Caco-2 (cell line): Measurements from ENCODE around the gene LRP8. TPM values are rescaled to one million over a fixed set of nuclear protein-coding genes. Genes with fewer than 3 reads are reported as not detected.
A peak's percentile ranks its signal among the peaks of the same experiment; 100 is the strongest.

Experiments used
- BruUV-seq: library from RNA; stranded (reverse); fragments of 400-500 nt; replicated peaks from 2 replicates; lab custom pipeline; 2021; lab: Mats Ljungman, UMichigan
- CTCF ChIA-PET: fragments of 300-600 bp; sonication (Branson Sonifier 250); formaldehyde crosslinking; loops from one replicate; lab custom pipeline; 2022; ENCODE audit warnings: antibody characterized with exemption; lab: Charles Lee
- POLR2A ChIA-PET: fragments of 300-600 bp; sonication (Branson Sonifier 250); formaldehyde crosslinking; loops from one replicate; lab custom pipeline; 2022; ENCODE audit warnings: antibody characterized with exemption; lab: Charles Lee
- DNase-seq, 2 experiments: peaks; one replicate each; pipeline versions ENCODE4 v3.0.0 to v3.0.0-alpha.2; 2020 to 2022
- H3K27me3 ChIP-seq: replicated peaks from 2 replicates; pipeline ENCODE4 v1.6.0; 2011; ENCODE audit warnings: low read length; ENCODE audit not compliant: control insufficient read depth, insufficient read depth
- H3K36me3 ChIP-seq: 2 replicates; pipeline ENCODE4 v1.5.1; 2011; ENCODE audit warnings: low read length; ENCODE audit not compliant: control insufficient read depth, insufficient read depth
- H3K4me1 ChIP-seq: fragments of 250-450 bp; sonication (Bioruptor Pico); 2 replicates; pipeline ENCODE4 v1.5.1; 2020; ENCODE audit warnings: mild to moderate bottlenecking
- H3K4me3 ChIP-seq: 2 replicates; pipeline ENCODE4 v1.5.1; 2011; ENCODE audit warnings: low read depth, mild to moderate bottlenecking, control low read depth, low read length
- H3K9me3 ChIP-seq: fragments of 250-450 bp; sonication (Bioruptor Pico); 2 replicates; pipeline ENCODE4 v1.5.1; 2020; ENCODE audit warnings: mild to moderate bottlenecking, moderate library complexity
- H3K27ac Mint-ChIP-seq: one replicate; pipeline ENCODE4 v1.8.0; 2022; ENCODE audit warnings: mixed read lengths; ENCODE audit not compliant: unreplicated experiment
- H3K27me3 Mint-ChIP-seq: one replicate; pipeline ENCODE4 v1.8.0; 2022; ENCODE audit warnings: mixed read lengths; ENCODE audit not compliant: insufficient read depth, unreplicated experiment
- H3K36me3 Mint-ChIP-seq: one replicate; pipeline ENCODE4 v1.8.0; 2022; ENCODE audit warnings: mild to moderate bottlenecking, mixed read lengths; ENCODE audit not compliant: insufficient read depth, unreplicated experiment
- H3K4me1 Mint-ChIP-seq: one replicate; pipeline ENCODE4 v1.8.0; 2022; ENCODE audit warnings: low read depth, mixed read lengths; ENCODE audit not compliant: unreplicated experiment
- H3K4me3 Mint-ChIP-seq: one replicate; pipeline ENCODE4 v1.8.0; 2022; ENCODE audit warnings: mild to moderate bottlenecking, moderate library complexity, mixed read lengths; ENCODE audit not compliant: unreplicated experiment
- H3K9me3 Mint-ChIP-seq: one replicate; pipeline ENCODE4 v1.8.0; 2022; ENCODE audit warnings: mixed read lengths; ENCODE audit not compliant: unreplicated experiment
- intact Hi-C: fragments of 100-400 bp; cut with micrococcal nuclease; formaldehyde crosslinking; loops from one replicate; pipeline ENCODE4 v1.10.0; 2022; ENCODE audit not compliant: unreplicated experiment
- total RNA-seq: library from RNA; stranded (reverse); gene quantifications from 2 replicates; pipeline ENCODE4 v1.2.3, GENCODE V29; 2022
- TF ChIP-seq, protein P1 (sequence below), 2 experiments: fragments of 200-600 bp in 1 of 2; IDR thresholded peaks; 1 replicate in 1 of 2; 2 replicates in 1 of 2; pipeline versions ENCODE4 v1.5.1 to v1.8.0; 2011 to 2022; ENCODE audit warnings: antibody characterized with exemption in 1 of 2, control low read depth in 1 of 2, inconsistent platforms in 1 of 2, low read depth in 1 of 2, low read length in 1 of 2, mild to moderate bottlenecking in 1 of 2, moderate library complexity in 1 of 2; ENCODE audit not compliant: insufficient read depth in 1 of 2, severe bottlenecking in 1 of 2, unreplicated experiment in 1 of 2

The LRP8 gene
- total RNA-seq, 1 experiment from 2014 or later, result 11.8 TPM

DNA sequence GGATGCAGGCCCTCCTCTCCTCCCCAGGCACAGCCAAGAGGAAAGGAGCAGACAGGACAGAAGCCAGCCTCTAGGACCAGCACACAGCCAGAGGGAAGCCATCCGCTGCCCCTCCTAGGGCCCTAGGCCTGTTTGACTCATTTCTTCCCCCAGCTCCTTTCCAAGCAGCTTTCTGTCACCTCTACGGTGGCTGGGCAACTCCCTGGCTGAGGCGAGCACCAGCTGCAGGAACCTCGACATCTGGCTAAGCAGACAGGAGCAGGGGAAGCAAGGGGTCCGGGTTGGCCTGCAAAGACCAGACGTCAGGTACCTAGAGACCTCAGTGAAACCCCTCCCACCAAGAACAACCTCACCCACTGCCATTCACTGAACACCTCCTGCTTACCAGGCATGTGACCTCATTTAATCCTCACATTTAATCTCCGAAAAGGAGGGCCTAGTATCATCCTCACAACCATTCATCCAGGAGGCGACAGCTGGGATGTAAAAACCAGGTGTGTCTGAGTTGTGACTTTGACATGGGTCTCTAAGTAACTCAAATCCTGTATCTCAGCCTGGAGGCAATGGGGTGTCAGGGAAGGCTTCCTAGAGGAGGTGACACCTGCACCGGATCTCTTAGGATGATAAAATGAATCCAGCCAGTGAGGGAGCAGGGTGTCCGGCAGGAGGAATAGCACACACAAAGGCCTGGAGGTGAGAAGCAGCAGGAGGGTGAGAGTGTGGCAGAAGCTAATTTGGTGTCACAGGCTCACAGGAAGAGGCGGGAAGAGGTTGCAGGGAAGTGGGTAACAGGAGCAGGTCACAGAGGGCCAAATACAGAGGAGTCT, 5.9 kb downstream of the LRP8 start:
- no peak for DNase-seq
- Histone ChIP-seq H3K4me1 (peaks cover 6% of the 10 kb centered on the region), H3K27me3 (no peaks in the 10 kb centered on the region), H3K9me3 (no peaks in the 10 kb centered on the region), H3K4me3 (no peak overlapping the region), H3K36me3 (no peaks in the 10 kb centered on the region)
- no peaks in the 10 kb centered on the region for H3K4me1 Mint-ChIP-seq
- no peaks in the 10 kb centered on the region for H3K9me3 Mint-ChIP-seq
- H3K36me3 Mint-ChIP-seq, result peaks cover 12% of the 10 kb centered on the region
- no TSS peak for BruUV-seq
- intact Hi-C loops, result loop anchor here (10.0 kb wide), 1 partner anchor 73 kb away; no protein-coding TSS in a partner anchor
- H3K27me3 Mint-ChIP-seq, result no peaks in the 10 kb centered on the region
- TF ChIP-seq, protein P1, sequence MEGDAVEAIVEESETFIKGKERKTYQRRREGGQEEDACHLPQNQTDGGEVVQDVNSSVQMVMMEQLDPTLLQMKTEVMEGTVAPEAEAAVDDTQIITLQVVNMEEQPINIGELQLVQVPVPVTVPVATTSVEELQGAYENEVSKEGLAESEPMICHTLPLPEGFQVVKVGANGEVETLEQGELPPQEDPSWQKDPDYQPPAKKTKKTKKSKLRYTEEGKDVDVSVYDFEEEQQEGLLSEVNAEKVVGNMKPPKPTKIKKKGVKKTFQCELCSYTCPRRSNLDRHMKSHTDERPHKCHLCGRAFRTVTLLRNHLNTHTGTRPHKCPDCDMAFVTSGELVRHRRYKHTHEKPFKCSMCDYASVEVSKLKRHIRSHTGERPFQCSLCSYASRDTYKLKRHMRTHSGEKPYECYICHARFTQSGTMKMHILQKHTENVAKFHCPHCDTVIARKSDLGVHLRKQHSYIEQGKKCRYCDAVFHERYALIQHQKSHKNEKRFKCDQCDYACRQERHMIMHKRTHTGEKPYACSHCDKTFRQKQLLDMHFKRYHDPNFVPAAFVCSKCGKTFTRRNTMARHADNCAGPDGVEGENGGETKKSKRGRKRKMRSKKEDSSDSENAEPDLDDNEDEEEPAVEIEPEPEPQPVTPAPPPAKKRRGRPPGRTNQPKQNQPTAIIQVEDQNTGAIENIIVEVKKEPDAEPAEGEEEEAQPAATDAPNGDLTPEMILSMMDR (IDR thresholded peaks at IDR 0.05; ENCODE audit: insufficient read depth in 1 of 2, low read depth in 1 of 2, low read length in 1 of 2, severe bottlenecking in 1 of 2, unreplicated experiment in 1 of 2), result no peak
- no peak overlapping the region for H3K27ac Mint-ChIP-seq
- CTCF ChIA-PET, result no interaction called here
- H3K4me3 Mint-ChIP-seq, result no peak overlapping the region
- POLR2A ChIA-PET, result no interaction called here

- Mint-ChIP-seq H3K36me3 (peaks cover 8% of the 10 kb centered on the region), H3K27me3 (no peaks in the 10 kb centered on the region), H3K9me3 (no peaks in the 10 kb centered on the region), H3K4me1 (no peaks in the 10 kb centered on the region), H3K4me3 (no peak overlapping the region), H3K27ac (no peak overlapping the region)
- intact Hi-C loops, result loop anchor here (10.0 kb wide), 1 partner anchor 73 kb away; no protein-coding TSS in a partner anchor
- POLR2A ChIA-PET, result no interaction called here
- Histone ChIP-seq H3K4me1 (peaks cover 6% of the 10 kb centered on the region), H3K4me3 (no peak overlapping the region), H3K9me3 (no peaks in the 10 kb centered on the region), H3K36me3 (no peaks in the 10 kb centered on the region), H3K27me3 (no peaks in the 10 kb centered on the region)
- no TSS peak for BruUV-seq
- peak in 1 of 2 experiments; percentile 34 for DNase-seq
- CTCF ChIA-PET, result no interaction called here
- TF ChIP-seq, protein P1 (IDR thresholded peaks at IDR 0.05; ENCODE audit: insufficient read depth in 1 of 2, low read depth in 1 of 2, low read length in 1 of 2, severe bottlenecking in 1 of 2, unreplicated experiment in 1 of 2), result peak in 1 of 2 experiments; percentile 37
Measured at GRCh38 chr1:53321366-53321765, 6.5 kb downstream of the LRP8 start.

DNA sequence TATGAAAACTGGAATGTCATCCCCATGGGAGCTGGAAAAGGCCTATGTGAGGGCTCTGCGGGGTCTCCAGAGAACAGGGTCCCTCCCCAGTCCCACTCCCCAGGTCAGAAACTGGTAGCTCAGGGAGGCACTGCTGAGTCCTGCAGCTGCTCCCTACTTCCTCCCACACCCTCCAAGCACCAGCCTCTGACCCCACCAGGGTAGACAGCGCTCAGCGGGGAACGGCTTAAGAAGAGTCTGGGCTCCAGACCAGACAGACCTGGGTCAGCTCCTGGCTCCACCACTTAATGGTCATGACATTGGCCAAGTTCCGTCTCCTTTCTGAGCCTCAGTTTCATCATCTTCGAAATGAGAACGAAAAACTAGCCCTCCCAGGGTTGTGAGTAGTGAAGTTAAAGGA, 7.2 kb downstream of the LRP8 start:
- no peaks in the 10 kb centered on the region for H3K27me3 Mint-ChIP-seq
- peaks cover 4% of the 10 kb centered on the region for H3K4me1 ChIP-seq
- ChIA-PET CTCF (no interaction called here), POLR2A (no interaction called here)
- H3K4me1 Mint-ChIP-seq, result no peaks in the 10 kb centered on the region
- peaks cover 1% of the 10 kb centered on the region for H3K36me3 Mint-ChIP-seq
- BruUV-seq, result no TSS peak
- TF ChIP-seq, protein P1 (IDR thresholded peaks at IDR 0.05; ENCODE audit: insufficient read depth in 1 of 2, low read depth in 1 of 2, low read length in 1 of 2, severe bottlenecking in 1 of 2, unreplicated experiment in 1 of 2), result no peak
- intact Hi-C loops, result loop anchor here (10.0 kb wide), 1 partner anchor 74 kb away; no protein-coding TSS in a partner anchor
- no peak overlapping the region for H3K4me3 Mint-ChIP-seq
- no peaks in the 10 kb centered on the region for H3K36me3 ChIP-seq
- H3K9me3 Mint-ChIP-seq, result no peaks in the 10 kb centered on the region
- no peak overlapping the region for H3K4me3 ChIP-seq
- no peak for DNase-seq
- H3K27ac Mint-ChIP-seq, result no peak overlapping the region
- no peaks in the 10 kb centered on the region for H3K9me3 ChIP-seq
- H3K27me3 ChIP-seq, result no peaks in the 10 kb centered on the region
